Mucosa of stomach (tissue), 1 donor: ENCODE data around the gene ASTN2.

Experiments
- H3K27me3 ChIP-seq: one replicate; pipeline ENCODE4 v1.7.0; 2013; ENCODE audit warnings: mild to moderate bottlenecking, low read length; ENCODE audit not compliant: control insufficient read depth, insufficient read depth
- H3K36me3 ChIP-seq: one replicate; pipeline ENCODE4 v1.7.0; 2013; ENCODE audit warnings: low read length; ENCODE audit not compliant: control insufficient read depth, insufficient read depth
- H3K4me1 ChIP-seq: one replicate; pipeline ENCODE4 v1.7.0; 2013; ENCODE audit warnings: mild to moderate bottlenecking, low read length; ENCODE audit not compliant: control insufficient read depth, insufficient read depth
- H3K4me3 ChIP-seq: one replicate; pipeline ENCODE4 v1.7.0; 2013; ENCODE audit warnings: low read length
- H3K9ac ChIP-seq: one replicate; pipeline ENCODE4 v1.7.0; 2013; ENCODE audit warnings: mild to moderate bottlenecking, low read length, moderate library complexity
- H3K9me3 ChIP-seq: one replicate; pipeline ENCODE4 v1.7.0; 2013; ENCODE audit warnings: mild to moderate bottlenecking, low read length, moderate library complexity; ENCODE audit not compliant: control insufficient read depth
- donor health status: Pancreatic carcinoma.

ASTN2 gene

GRCh38 chr9:116468793-116469527 is 945.9 kb downstream of the ASTN2 start:
- H3K9me3 ChIP-seq: no peaks in the 10 kb centered on the region
- H3K36me3 ChIP-seq: no peaks in the 10 kb centered on the region
- no peak overlapping the region for H3K9ac ChIP-seq
- H3K27me3 ChIP-seq: no peaks in the 10 kb centered on the region
- H3K4me1 ChIP-seq: peaks cover 10% of the 10 kb centered on the region
- no peak overlapping the region for H3K4me3 ChIP-seq

- Histone ChIP-seq H3K4me1 (peaks cover 10% of the 10 kb centered on the region), H3K9me3 (no peaks in the 10 kb centered on the region), H3K27me3 (no peaks in the 10 kb centered on the region), H3K36me3 (no peaks in the 10 kb centered on the region), H3K9ac (no peak overlapping the region), H3K4me3 (no peak overlapping the region)
These were observed 946.5 kb downstream of the ASTN2 start for GRCh38 chr9:116468369-116468768.

GRCh38 chr9:116467740-116468351 is 947.0 kb downstream of the ASTN2 start:
- H3K9ac ChIP-seq: no peak overlapping the region
- H3K36me3 ChIP-seq: no peaks in the 10 kb centered on the region
- peaks cover 10% of the 10 kb centered on the region for H3K4me1 ChIP-seq
- no peaks in the 10 kb centered on the region for H3K27me3 ChIP-seq
- no peaks in the 10 kb centered on the region for H3K9me3 ChIP-seq
- H3K4me3 ChIP-seq: no peak overlapping the region

- H3K36me3 ChIP-seq: no peaks in the 10 kb centered on the region
- H3K9ac ChIP-seq: no peak overlapping the region
- H3K4me1 ChIP-seq: peaks cover 10% of the 10 kb centered on the region
- no peaks in the 10 kb centered on the region for H3K27me3 ChIP-seq
- no peak overlapping the region for H3K4me3 ChIP-seq
- no peaks in the 10 kb centered on the region for H3K9me3 ChIP-seq
These were observed 948.3 kb downstream of the ASTN2 start for GRCh38 chr9:116466271-116467235.

GRCh38 chr9:116465576-116466270 is 949.1 kb downstream of the ASTN2 start:
- Histone ChIP-seq H3K4me3 (no peak overlapping the region), H3K9ac (no peak overlapping the region), H3K36me3 (no peaks in the 10 kb centered on the region), H3K4me1 (peaks cover 10% of the 10 kb centered on the region), H3K27me3 (no peaks in the 10 kb centered on the region), H3K9me3 (no peaks in the 10 kb centered on the region)

- Histone ChIP-seq H3K9ac (no peak overlapping the region), H3K27me3 (no peaks in the 10 kb centered on the region), H3K36me3 (no peaks in the 10 kb centered on the region), H3K9me3 (no peaks in the 10 kb centered on the region), H3K4me3 (no peak overlapping the region), H3K4me1 (peaks cover 10% of the 10 kb centered on the region)
These were observed 949.8 kb downstream of the ASTN2 start for GRCh38 chr9:116464987-116465571.

GRCh38 chr9:116464423-116464822 is 950.4 kb downstream of the ASTN2 start:
- no peaks in the 10 kb centered on the region for H3K27me3 ChIP-seq
- H3K4me1 ChIP-seq: peaks cover 10% of the 10 kb centered on the region
- no peaks in the 10 kb centered on the region for H3K36me3 ChIP-seq
- no peak overlapping the region for H3K4me3 ChIP-seq
- H3K9ac ChIP-seq: no peak overlapping the region
- H3K9me3 ChIP-seq: no peaks in the 10 kb centered on the region

GRCh38 chr9:116461632-116462031 is 953.2 kb downstream of the ASTN2 start:
- no peak overlapping the region for H3K4me3 ChIP-seq
- H3K4me1 ChIP-seq: peaks cover 9% of the 10 kb centered on the region
- H3K27me3 ChIP-seq: no peaks in the 10 kb centered on the region
- H3K9ac ChIP-seq: no peak overlapping the region
- no peaks in the 10 kb centered on the region for H3K36me3 ChIP-seq
- H3K9me3 ChIP-seq: no peaks in the 10 kb centered on the region

GRCh38 chr9:116460026-116460425 is 954.8 kb downstream of the ASTN2 start:
- no peaks in the 10 kb centered on the region for H3K27me3 ChIP-seq
- H3K9me3 ChIP-seq: no peaks in the 10 kb centered on the region
- no peaks in the 10 kb centered on the region for H3K36me3 ChIP-seq
- no peak overlapping the region for H3K9ac ChIP-seq
- H3K4me3 ChIP-seq: no peak overlapping the region
- no peaks in the 10 kb centered on the region for H3K4me1 ChIP-seq

GRCh38 chr9:116459576-116459975 is 955.3 kb downstream of the ASTN2 start:
- Histone ChIP-seq H3K4me1 (no peaks in the 10 kb centered on the region), H3K36me3 (no peaks in the 10 kb centered on the region), H3K9ac (no peak overlapping the region), H3K9me3 (no peaks in the 10 kb centered on the region), H3K4me3 (no peak overlapping the region), H3K27me3 (no peaks in the 10 kb centered on the region)

DNA sequence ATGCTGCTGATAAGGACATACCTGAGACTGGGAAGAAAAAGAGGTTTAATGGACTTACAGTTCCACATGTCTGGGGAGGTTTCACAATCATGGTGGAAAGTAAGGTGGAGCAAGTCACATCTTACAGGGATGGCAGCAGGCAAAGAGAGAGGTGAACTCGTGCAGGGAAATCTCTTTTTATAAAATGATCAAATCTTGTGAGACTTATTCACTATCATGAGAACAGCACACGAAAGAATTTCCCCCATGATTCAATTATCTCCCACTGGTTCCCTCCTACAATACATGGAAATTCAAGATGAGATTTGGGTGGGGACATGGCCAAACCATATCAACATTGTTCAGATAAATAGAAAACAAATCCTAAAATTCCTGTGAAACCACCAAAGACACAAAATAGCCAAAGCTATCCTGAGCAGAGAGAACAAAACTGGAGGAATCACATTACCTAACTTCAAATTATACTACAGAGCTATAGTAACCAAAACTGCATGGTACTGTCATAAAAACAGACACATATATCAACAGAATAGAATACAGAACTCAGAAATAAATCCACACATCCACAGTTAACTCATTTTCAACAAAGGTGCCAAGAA is 958.3 kb downstream of the ASTN2 start:
- H3K4me3 ChIP-seq: no peak overlapping the region
- H3K9ac ChIP-seq: no peak overlapping the region
- H3K27me3 ChIP-seq: no peaks in the 10 kb centered on the region
- no peaks in the 10 kb centered on the region for H3K36me3 ChIP-seq
- H3K9me3 ChIP-seq: no peaks in the 10 kb centered on the region
- H3K4me1 ChIP-seq: no peaks in the 10 kb centered on the region
